DOHH2 (cell line): Measurements from ENCODE around the gene NDE1.

Source experiments
- H3F3A ChIP-seq: fragments of 200-600 bp; sonication (generic), shearing (Covaris generic); 2 replicates; pipeline ENCODE4 v1.6.0; 2016; ENCODE audit warnings: antibody characterized with exemption, mild to moderate bottlenecking; ENCODE audit not compliant: control insufficient read depth, insufficient read depth
- H3K27ac ChIP-seq: fragments of 200-600 bp; sonication (generic); 2 replicates; pipeline ENCODE4 v1.5.1; 2014; ENCODE audit warnings: low read depth, mild to moderate bottlenecking, low read length, moderate library complexity
- H3K27me3 ChIP-seq: fragments of 200-600 bp; sonication (generic); 2 replicates; pipeline ENCODE4 v1.6.1; 2014; ENCODE audit warnings: mild to moderate bottlenecking, low read length, mixed read lengths; ENCODE audit not compliant: control insufficient read depth
- H3K36me3 ChIP-seq: fragments of 200-600 bp; sonication (generic); 2 replicates; pipeline ENCODE4 v1.6.1; 2014; ENCODE audit warnings: mild to moderate bottlenecking, low read length, moderate library complexity, mixed read lengths; ENCODE audit not compliant: control insufficient read depth
- H3K4me1 ChIP-seq: fragments of 200-600 bp; sonication (generic); 2 replicates; pipeline ENCODE4 v1.6.1; 2014; ENCODE audit warnings: mild to moderate bottlenecking, low read length, mixed read lengths; ENCODE audit not compliant: control insufficient read depth
- H3K4me2 ChIP-seq: fragments of 200-600 bp; sonication (generic); 2 replicates; pipeline ENCODE4 v1.6.0; 2014; ENCODE audit warnings: mild to moderate bottlenecking, low read length, moderate library complexity
- H3K4me3 ChIP-seq: fragments of 200-600 bp; sonication (generic); 2 replicates; pipeline ENCODE4 v1.5.1; 2014; ENCODE audit warnings: mild to moderate bottlenecking, low read length, mixed read lengths
- H3K79me2 ChIP-seq: fragments of 200-600 bp; sonication (generic); 2 replicates; pipeline ENCODE4 v1.6.1; 2014; ENCODE audit warnings: mild to moderate bottlenecking, low read length, mixed read lengths; ENCODE audit not compliant: control insufficient read depth
- H3K9me2 ChIP-seq: fragments of 200-600 bp; sonication (generic); replicated peaks from 2 replicates; pipeline ENCODE4 v1.6.1; 2014; ENCODE audit warnings: mild to moderate bottlenecking, low read length, mixed read lengths; ENCODE audit not compliant: control insufficient read depth
- H3K9me3 ChIP-seq: fragments of 200-600 bp; sonication (generic); 2 replicates; pipeline ENCODE4 v1.6.1; 2014; ENCODE audit warnings: antibody characterized with exemption, low read length, mixed read lengths; ENCODE audit not compliant: control insufficient read depth, insufficient read depth
- H4K20me1 ChIP-seq: fragments of 200-600 bp; sonication (generic); 2 replicates; pipeline ENCODE4 v1.6.0; 2014; ENCODE audit warnings: low read depth, mild to moderate bottlenecking, antibody characterized with exemption, low read length, moderate library complexity; ENCODE audit not compliant: control insufficient read depth, insufficient read depth
- CTCF ChIP-seq: fragments of 200-600 bp; sonication (generic); IDR thresholded peaks from one replicate; pipeline ENCODE4 v1.5.1; 2014; ENCODE audit warnings: antibody characterized with exemption, mild to moderate bottlenecking, low read depth, low read length; ENCODE audit not compliant: poor library complexity, severe bottlenecking
- EZH2phosphoT487 ChIP-seq: fragments of 200-600 bp; sonication (generic); IDR thresholded peaks from 2 replicates; pipeline ENCODE4 v1.6.1; 2017; ENCODE audit warnings: borderline replicate concordance, mild to moderate bottlenecking, antibody characterized with exemption, low read length, moderate library complexity, mixed read lengths

NDE1 gene

GRCh38 chr16:15610369-15610871 lies 39.6 kb upstream of the NDE1 start:
- Histone ChIP-seq H3K4me1 (no peaks in the 10 kb centered on the region), H3K27ac (no peak overlapping the region), H3K9me3 (no peaks in the 10 kb centered on the region), H3K36me3 (peaks cover 85% of the 10 kb centered on the region), H3K9me2 (no peaks in the 10 kb centered on the region), H3K4me2 (no peak overlapping the region), H3K79me2 (no peaks in the 10 kb centered on the region), H3K27me3 (no peaks in the 10 kb centered on the region), H3K4me3 (no peak overlapping the region), H4K20me1 (no peaks in the 10 kb centered on the region), H3F3A (no peaks in the 10 kb centered on the region)
- TF ChIP-seq CTCF (no peak), EZH2phosphoT487 (no peak)

GRCh38 chr16:15611610-15612009 lies 38.4 kb upstream of the NDE1 start:
- Histone ChIP-seq H3K9me3 (no peaks in the 10 kb centered on the region), H4K20me1 (no peaks in the 10 kb centered on the region), H3K4me2 (no peak overlapping the region), H3K79me2 (no peaks in the 10 kb centered on the region), H3K9me2 (no peaks in the 10 kb centered on the region), H3K27me3 (no peaks in the 10 kb centered on the region), H3F3A (no peaks in the 10 kb centered on the region), H3K36me3 (peaks cover 85% of the 10 kb centered on the region), H3K4me1 (no peaks in the 10 kb centered on the region), H3K4me3 (no peak overlapping the region), H3K27ac (no peak overlapping the region)
- TF ChIP-seq EZH2phosphoT487 (no peak), CTCF (no peak)

- Histone ChIP-seq H3K79me2 (no peaks in the 10 kb centered on the region), H3F3A (no peaks in the 10 kb centered on the region), H3K4me2 (no peak overlapping the region), H3K9me3 (no peaks in the 10 kb centered on the region), H3K4me3 (no peak overlapping the region), H4K20me1 (no peaks in the 10 kb centered on the region), H3K27me3 (no peaks in the 10 kb centered on the region), H3K27ac (no peak overlapping the region), H3K36me3 (peaks cover 86% of the 10 kb centered on the region), H3K9me2 (no peaks in the 10 kb centered on the region), H3K4me1 (no peaks in the 10 kb centered on the region)
- TF ChIP-seq EZH2phosphoT487 (no peak), CTCF (no peak)
These were observed 36.4 kb upstream of the NDE1 start for GRCh38 chr16:15613676-15614075.

- Histone ChIP-seq H3K27me3 (no peaks in the 10 kb centered on the region), H3K9me2 (no peaks in the 10 kb centered on the region), H3K9me3 (no peaks in the 10 kb centered on the region), H3K4me3 (no peak overlapping the region), H3F3A (peaks cover under 1% of the 10 kb centered on the region; the same call in 1 of the 2 replicates), H3K36me3 (peaks cover 87% of the 10 kb centered on the region), H3K27ac (no peak overlapping the region), H4K20me1 (no peaks in the 10 kb centered on the region), H3K4me2 (no peak overlapping the region), H3K79me2 (no peaks in the 10 kb centered on the region), H3K4me1 (no peaks in the 10 kb centered on the region)
- TF ChIP-seq EZH2phosphoT487 = no peak
- TF ChIP-seq CTCF = no peak
These were observed 34.0 kb upstream of the NDE1 start for GRCh38 chr16:15616012-15616411.
